Karpas-422 (cell line): ENCODE measurements around the gene CLDN25. TPM values are rescaled to one million over a fixed set of nuclear protein-coding genes. Genes with fewer than 3 reads are reported as not detected.
A peak's percentile ranks its signal among the peaks of the same experiment; 100 is the strongest.
"Not testable (repeated sequence)": the region's sequence is repeated elsewhere in the genome, so short reads cannot be mapped to it uniquely, and the experiment has no call there.

Experiments
- DNase-seq: peaks from one replicate; pipeline ENCODE4 v3.0.0-alpha.2; 2015
- H2AFZ ChIP-seq: fragments of 200-600 bp; sonication (generic); 2 replicates; pipeline ENCODE4 v1.6.1; 2014; ENCODE audit warnings: antibody characterized with exemption, low read length, mixed read lengths
- H3K27ac ChIP-seq: fragments of 200-600 bp; sonication (generic); 2 replicates; pipeline ENCODE4 v1.5.1; 2014; ENCODE audit warnings: mild to moderate bottlenecking, low read length, moderate library complexity
- H3K27me3 ChIP-seq: fragments of 200-600 bp; sonication (generic); 2 replicates; pipeline ENCODE4 v1.6.1; 2014; ENCODE audit warnings: low read length, mixed read lengths
- H3K36me3 ChIP-seq: fragments of 200-600 bp; sonication (generic); 2 replicates; pipeline ENCODE4 v1.6.1; 2014; ENCODE audit warnings: low read length, mixed read lengths; ENCODE audit not compliant: insufficient read depth
- H3K4me1 ChIP-seq: fragments of 200-600 bp; sonication (generic); 2 replicates; pipeline ENCODE4 v1.6.1; 2014; ENCODE audit warnings: mild to moderate bottlenecking, low read length, mixed read lengths
- H3K4me2 ChIP-seq: fragments of 200-600 bp; sonication (generic); 2 replicates; pipeline ENCODE4 v1.6.1; 2014; ENCODE audit warnings: low read length, low read depth, mild to moderate bottlenecking; ENCODE audit not compliant: poor library complexity, severe bottlenecking
- H3K4me3 ChIP-seq: fragments of 200-600 bp; sonication (generic); 2 replicates; pipeline ENCODE4 v1.5.1; 2014; ENCODE audit warnings: mild to moderate bottlenecking, antibody characterized with exemption, low read length, mixed read lengths
- H3K79me2 ChIP-seq: fragments of 200-600 bp; sonication (generic); 2 replicates; pipeline ENCODE4 v1.6.1; 2014; ENCODE audit warnings: mild to moderate bottlenecking, low read length, mixed read lengths
- H3K9ac ChIP-seq: fragments of 200-600 bp; sonication (generic); 2 replicates; pipeline ENCODE4 v1.6.0; 2014; ENCODE audit warnings: low read length
- H3K9me2 ChIP-seq: fragments of 200-600 bp; sonication (generic), shearing (Covaris generic); replicated peaks from 2 replicates; pipeline ENCODE4 v1.6.0; 2014; ENCODE audit warnings: mild to moderate bottlenecking, low read length, moderate library complexity; ENCODE audit not compliant: insufficient read depth
- H3K9me3 ChIP-seq: fragments of 300-700, 200-600 bp; sonication (generic); 2 replicates; pipeline ENCODE4 v1.6.1; 2014; ENCODE audit warnings: low read length, mixed read lengths
- H4K20me1 ChIP-seq: fragments of 200-600 bp; sonication (generic); 2 replicates; pipeline ENCODE4 v1.6.1; 2014; ENCODE audit warnings: mild to moderate bottlenecking, antibody characterized with exemption, low read length, low read depth; ENCODE audit not compliant: insufficient read depth
- total RNA-seq: library from RNA; depleted of rRNA; stranded (reverse); fragments of >200 nt; shearing (Covaris generic); gene quantifications from 2 replicates; pipeline ENCODE4 v1.2.3, GENCODE V29; 2014; ENCODE audit warnings: low replicate concordance; rRNA removed

CLDN25 gene
- not detected in 2 replicates for total RNA-seq

GRCh38 chr11:113779496-113779895, at the start of gene CLDN25:
Gene CLDN25 (plus strand): TSS chr11:113779796. CDS start chr11:113779796, 0 bp downstream.
- H3K9me2 ChIP-seq = no peaks in the 10 kb centered on the region
- H3K27me3 ChIP-seq = no peaks in the 10 kb centered on the region
- no peak within 1 kb of the TSS for H3K27ac ChIP-seq

GRCh38 chr11:113730887-113731726, 48.5 kb upstream of the CLDN25 start:
- H2AFZ ChIP-seq = no peak overlapping the region
- no peaks in the 10 kb centered on the region for H3K9me3 ChIP-seq
- H3K4me2 ChIP-seq = no peak overlapping the region
- H4K20me1 ChIP-seq = no peaks in the 10 kb centered on the region
- H3K27me3 ChIP-seq = no peaks in the 10 kb centered on the region
- H3K4me3 ChIP-seq = no peak overlapping the region
- H3K9me2 ChIP-seq = no peaks in the 10 kb centered on the region
- H3K4me1 ChIP-seq = no peaks in the 10 kb centered on the region
- no peaks in the 10 kb centered on the region for H3K36me3 ChIP-seq
- H3K79me2 ChIP-seq = no peaks in the 10 kb centered on the region
- H3K27ac ChIP-seq = no peak overlapping the region
- DNase-seq = peak; percentile 47
- no peak overlapping the region for H3K9ac ChIP-seq

More at GRCh38 chr11:113779496-113779895, at the start of gene CLDN25:
- no peak within 1 kb of the TSS for H2AFZ ChIP-seq
- H3K9me3 ChIP-seq = no peaks in the 10 kb centered on the region
- no peak within 1 kb of the TSS for H3K4me2 ChIP-seq
- no peaks in the 10 kb centered on the region for H3K79me2 ChIP-seq
- DNase-seq = no peak
- H4K20me1 ChIP-seq = no peaks in the 10 kb centered on the region
- H3K4me3 ChIP-seq = no peak within 1 kb of the TSS
- H3K4me1 ChIP-seq = peaks cover 14% of the 10 kb centered on the region
- no peaks in the 10 kb centered on the region for H3K36me3 ChIP-seq
- no peak within 1 kb of the TSS for H3K9ac ChIP-seq

- no peak overlapping the region for H3K4me2 ChIP-seq
- no peaks in the 10 kb centered on the region for H3K9me2 ChIP-seq
- no peak for DNase-seq
- H3K27me3 ChIP-seq = no peaks in the 10 kb centered on the region
- H3K9me3 ChIP-seq = no peaks in the 10 kb centered on the region
- no peak overlapping the region for H2AFZ ChIP-seq
- H3K9ac ChIP-seq = no peak overlapping the region
- H3K36me3 ChIP-seq = no peaks in the 10 kb centered on the region
- H3K27ac ChIP-seq = no peak overlapping the region
- H4K20me1 ChIP-seq = no peaks in the 10 kb centered on the region
- no peaks in the 10 kb centered on the region for H3K79me2 ChIP-seq
- H3K4me3 ChIP-seq = no peak overlapping the region
- no peaks in the 10 kb centered on the region for H3K4me1 ChIP-seq
Observed at GRCh38 chr11:113732092-113732491, 47.5 kb upstream of the CLDN25 start.

GRCh38 chr11:113736323-113736722, 43.3 kb upstream of the CLDN25 start:
- H3K27ac ChIP-seq = no peak overlapping the region
- no peaks in the 10 kb centered on the region for H4K20me1 ChIP-seq
- H3K9me3 ChIP-seq = no peaks in the 10 kb centered on the region
- DNase-seq = no peak
- no peaks in the 10 kb centered on the region for H3K27me3 ChIP-seq
- H3K4me1 ChIP-seq = no peaks in the 10 kb centered on the region
- no peak overlapping the region for H3K4me3 ChIP-seq
- H3K79me2 ChIP-seq = no peaks in the 10 kb centered on the region
- no peaks in the 10 kb centered on the region for H3K9me2 ChIP-seq
- H3K4me2 ChIP-seq = no peak overlapping the region
- H2AFZ ChIP-seq = no peak overlapping the region
- H3K36me3 ChIP-seq = no peaks in the 10 kb centered on the region
- H3K9ac ChIP-seq = no peak overlapping the region

GRCh38 chr11:113752932-113753331, 26.7 kb upstream of the CLDN25 start:
- Histone ChIP-seq H2AFZ (no peak overlapping the region), H3K79me2 (no peaks in the 10 kb centered on the region), H3K4me3 (no peak overlapping the region), H3K9ac (no peak overlapping the region), H3K4me2 (no peak overlapping the region), H3K4me1 (no peaks in the 10 kb centered on the region), H4K20me1 (no peaks in the 10 kb centered on the region), H3K27ac (no peak overlapping the region), H3K36me3 (peaks cover 9% of the 10 kb centered on the region; the same call in 1 of the 2 replicates), H3K27me3 (no peaks in the 10 kb centered on the region), H3K9me2 (no peaks in the 10 kb centered on the region), H3K9me3 (no peaks in the 10 kb centered on the region)
- no peak for DNase-seq

GRCh38 chr11:113760241-113760640, 19.4 kb upstream of the CLDN25 start:
- Histone ChIP-seq H3K4me3 (no peak overlapping the region), H2AFZ (no peak overlapping the region), H3K9me3 (no peaks in the 10 kb centered on the region), H3K27ac (no peak overlapping the region), H3K27me3 (no peaks in the 10 kb centered on the region), H3K4me2 (no peak overlapping the region), H4K20me1 (no peaks in the 10 kb centered on the region), H3K36me3 (peaks cover 2% of the 10 kb centered on the region), H3K4me1 (no peaks in the 10 kb centered on the region), H3K9me2 (no peaks in the 10 kb centered on the region), H3K9ac (no peak overlapping the region), H3K79me2 (peaks cover 10% of the 10 kb centered on the region; the same call in 1 of the 2 replicates)
- DNase-seq = no peak

GRCh38 chr11:113763040-113763439, 16.6 kb upstream of the CLDN25 start:
- not testable (repeated sequence) for H3K27ac ChIP-seq, H3K4me2 ChIP-seq, H3K4me3 ChIP-seq, H2AFZ ChIP-seq, H3K9me3 ChIP-seq, DNase-seq, H3K4me1 ChIP-seq, H3K9me2 ChIP-seq, H3K36me3 ChIP-seq, H3K9ac ChIP-seq, H4K20me1 ChIP-seq, H3K27me3 ChIP-seq
- H3K79me2 ChIP-seq = peaks cover 25% of the 10 kb centered on the region

GRCh38 chr11:113764527-113765219, 14.9 kb upstream of the CLDN25 start:
- no peak for DNase-seq
- Histone ChIP-seq H3K4me2 (no peak overlapping the region), H4K20me1 (no peaks in the 10 kb centered on the region), H3K27me3 (no peaks in the 10 kb centered on the region), H2AFZ (no peak overlapping the region), H3K27ac (no peak overlapping the region), H3K4me3 (no peak overlapping the region), H3K4me1 (no peaks in the 10 kb centered on the region), H3K36me3 (peaks cover 4% of the 10 kb centered on the region; the same call in 1 of the 2 replicates), H3K9me2 (no peaks in the 10 kb centered on the region), H3K9me3 (no peaks in the 10 kb centered on the region), H3K79me2 (peaks cover 31% of the 10 kb centered on the region), H3K9ac (no peak overlapping the region)
